NB4 (cell line): Measurements from ENCODE around the gene PLIN3.
A peak's percentile ranks its signal among the peaks of the same experiment; 100 is the strongest.

Source experiments
- DNase-seq: peaks from one replicate; pipeline ENCODE4 v3.0.0; 2010; ENCODE audit warnings: low read depth
- H3K4me3 ChIP-seq: one replicate; pipeline ENCODE4 v1.5.1; 2011; ENCODE audit warnings: mild to moderate bottlenecking, low read depth, low read length, moderate library complexity
- CTCF ChIP-seq: IDR thresholded peaks from one replicate; pipeline ENCODE4 v1.5.1; 2012; ENCODE audit warnings: low read depth, low read length
- MAX ChIP-seq: IDR thresholded peaks from 2 replicates; pipeline ENCODE4 v1.6.1; 2011; ENCODE audit warnings: low read depth, low read length
- MYC ChIP-seq: IDR thresholded peaks from 2 replicates; pipeline ENCODE4 v1.6.1; 2011; ENCODE audit warnings: low read depth, low read length
- POLR2A ChIP-seq: IDR thresholded peaks from 2 replicates; pipeline ENCODE4 v1.6.1; 2011; ENCODE audit warnings: mild to moderate bottlenecking; ENCODE audit not compliant: insufficient read length; ENCODE audit errors: extremely low read depth

Gene PLIN3

GRCh38 chr19:4803736-4804695, 63.5 kb downstream of the PLIN3 start:
- no peak overlapping the region for H3K4me3 ChIP-seq
- DNase-seq, result peak; percentile 66

DNA sequence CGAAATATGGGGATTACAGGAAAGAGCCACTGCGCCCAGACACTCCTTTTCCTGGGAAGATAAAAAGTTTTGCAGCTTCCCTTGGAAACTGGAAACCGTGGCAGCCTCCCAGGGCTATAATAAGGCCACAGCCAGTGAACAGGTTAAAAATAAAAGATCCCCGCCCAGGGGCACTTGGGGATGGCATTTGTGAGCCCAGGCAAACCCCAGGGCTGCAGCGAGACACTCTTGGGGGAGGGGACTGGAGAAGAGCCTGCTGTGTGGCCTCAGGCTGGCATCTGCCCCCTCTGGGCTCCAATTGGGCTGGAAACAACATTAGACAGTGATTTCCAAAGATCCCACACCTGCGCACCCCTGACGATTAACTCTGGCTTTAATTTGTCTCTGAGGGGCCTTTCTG, 64.8 kb downstream of the PLIN3 start:
- no peak for DNase-seq
- no peak for TF ChIP-seq MYC
- TF ChIP-seq POLR2A, result no peak
- TF ChIP-seq MAX, result no peak
- TF ChIP-seq CTCF, result no peak
- H3K4me3 ChIP-seq, result no peak overlapping the region

More at GRCh38 chr19:4803736-4804695, 63.5 kb downstream of the PLIN3 start:
- TF ChIP-seq MYC, result no peak
- TF ChIP-seq CTCF, result peak; percentile 81

DNA sequence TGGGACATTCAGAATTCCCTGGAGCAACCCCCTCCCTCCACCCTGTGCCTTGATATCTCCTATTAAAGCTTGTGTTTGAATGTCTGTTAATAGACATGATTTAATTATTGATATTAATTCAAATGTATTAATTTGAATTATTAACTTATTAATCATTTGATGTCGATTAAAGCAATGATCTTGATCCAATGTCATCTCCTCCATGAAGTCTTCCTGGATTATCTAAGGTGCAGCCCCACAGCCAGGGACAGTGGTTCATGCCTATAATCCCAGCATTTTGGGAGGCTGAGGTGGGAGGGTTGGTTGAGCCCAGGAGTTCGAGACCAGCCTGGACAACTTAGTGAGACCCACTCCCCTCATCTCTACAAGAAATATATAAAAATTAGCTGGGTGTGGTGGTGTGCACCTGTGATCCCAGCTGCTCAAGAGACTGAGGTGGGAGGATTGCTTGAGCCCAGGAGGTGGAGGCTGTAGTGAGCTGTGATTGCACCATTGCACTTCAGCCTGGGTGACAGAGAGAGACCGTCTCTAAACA, 66.3 kb downstream of the PLIN3 start:
- no peak for TF ChIP-seq MAX
- TF ChIP-seq POLR2A, result no peak
- TF ChIP-seq MYC, result no peak
- no peak for TF ChIP-seq CTCF
- H3K4me3 ChIP-seq, result no peak overlapping the region
- DNase-seq, result no peak

GRCh38 chr19:4800591-4801081, 66.8 kb downstream of the PLIN3 start:
- DNase-seq, result no peak
- H3K4me3 ChIP-seq, result no peak overlapping the region
- TF ChIP-seq POLR2A (no peak), MAX (no peak), MYC (no peak), CTCF (no peak)

DNA sequence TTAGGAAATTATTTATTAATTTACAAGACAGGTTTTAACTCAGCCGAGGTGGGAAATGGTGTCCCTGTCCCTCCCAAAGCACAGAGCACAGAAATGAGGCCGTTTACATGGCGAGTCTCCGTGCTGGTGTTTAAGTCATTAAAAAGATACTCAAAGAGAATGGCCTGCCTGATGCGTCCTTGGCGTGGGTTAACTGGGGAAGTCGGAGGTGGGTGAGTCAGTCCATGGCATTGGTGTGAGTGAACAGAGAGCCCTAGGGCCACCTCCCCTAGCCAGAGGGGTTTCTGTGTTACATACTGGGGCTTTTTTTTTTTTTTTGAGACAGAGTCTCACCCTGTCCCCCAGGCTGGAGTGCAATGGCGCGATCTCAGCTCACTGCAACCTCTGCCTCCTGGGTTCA, 72.1 kb downstream of the PLIN3 start:
- DNase-seq, result no peak
- no peak overlapping the region for H3K4me3 ChIP-seq
- TF ChIP-seq MYC, result no peak
- TF ChIP-seq MAX, result no peak
- TF ChIP-seq POLR2A, result no peak
- TF ChIP-seq CTCF, result no peak
